Transverse colon (tissue), 4 donors: ENCODE results near the gene S100G.
A peak's percentile ranks its signal among the peaks of the same experiment; 100 is the strongest.

ENCODE experiments used
- CTCF ChIP-seq, 5 experiments: fragments of 200-600 bp in 3 of 5; fragments of 450-650 bp in 2 of 5; sonication (generic) in 3 of 5; IDR thresholded peaks; 1 replicate in 2 of 5; 2 replicates in 3 of 5; pipeline ENCODE4 v1.5.1; 2016 to 2017; ENCODE audit warnings: antibody characterized with exemption in 5 of 5, inconsistent platforms in 3 of 5, mild to moderate bottlenecking in 2 of 5, moderate library complexity in 1 of 5
- EP300 ChIP-seq: sonication (generic); formaldehyde crosslinking; IDR thresholded peaks from one replicate; pipeline ENCODE4 v1.6.1; 2017; ENCODE audit warnings: antibody characterized with exemption, low read depth
- POLR2AphosphoS5 ChIP-seq, 3 donors: sonication (generic); formaldehyde crosslinking; IDR thresholded peaks; one replicate each; pipeline ENCODE4 v1.6.1; 2016; ENCODE audit warnings: antibody characterized with exemption in 3 of 3

- TF ChIP-seq POLR2AphosphoS5 (IDR thresholded peaks at IDR 0.05), result no peak
- TF ChIP-seq CTCF (IDR thresholded peaks at IDR 0.05), result peak; percentile 66 to 90 (median 72)
- no peak for TF ChIP-seq EP300
Observed at GRCh38 chrX:16695079-16695676, 45.2 kb downstream of the S100G start.
